Natural killer cell (primary cell): ENCODE measurements around the gene PCDHB13. TPM values are rescaled to one million over a fixed set of nuclear protein-coding genes. Genes with fewer than 3 reads are reported as not detected.
"Not testable (repeated sequence)": the region's sequence is repeated elsewhere in the genome, so short reads cannot be mapped to it uniquely, and the experiment has no call there.

Source experiments
- ATAC-seq, 3 donors: fragments of 150-1000 bp in 2 of 3; fragments of 200-7000 bp in 1 of 3; cut with Tn5 transposase; 1 replicate in 1 of 3; 2 replicates in 2 of 3; pipeline ENCODE4 v1.10.0; 2021; ENCODE audit warnings: mild to moderate bottlenecking in 2 of 3, moderate library complexity in 2 of 3
- DNase-seq, 2 donors: peaks; one replicate each; pipeline versions ENCODE4 v3.0.0 to v3.0.0-alpha.2; 2013 to 2021; ENCODE audit warnings: mixed read lengths in 1 of 2
- H3K27ac ChIP-seq: one replicate; pipeline ENCODE4 v1.5.1; 2013; ENCODE audit warnings: mild to moderate bottlenecking, low read length
- H3K27me3 ChIP-seq: one replicate; pipeline ENCODE4 v1.6.1; 2013; ENCODE audit warnings: low read length; ENCODE audit not compliant: control insufficient read depth, insufficient read depth
- H3K36me3 ChIP-seq: one replicate; pipeline ENCODE4 v1.6.1; 2013; ENCODE audit warnings: low read length; ENCODE audit not compliant: control insufficient read depth, insufficient read depth
- H3K4me1 ChIP-seq: one replicate; pipeline ENCODE4 v1.6.1; 2013; ENCODE audit warnings: low read length; ENCODE audit not compliant: control insufficient read depth, insufficient read depth
- H3K4me3 ChIP-seq: one replicate; pipeline ENCODE4 v1.5.1; 2013; ENCODE audit warnings: low read length
- H3K9me3 ChIP-seq: one replicate; pipeline ENCODE4 v1.6.1; 2013; ENCODE audit warnings: low read length; ENCODE audit not compliant: control insufficient read depth, insufficient read depth
- H3K27ac Mint-ChIP-seq, 2 donors: one replicate each; pipeline ENCODE4 v1.8.0; 2022; ENCODE audit warnings: mild to moderate bottlenecking in 2 of 2, mixed read lengths in 2 of 2, moderate library complexity in 1 of 2
- H3K27me3 Mint-ChIP-seq, 2 donors: one replicate each; pipeline ENCODE4 v1.8.0; 2022; ENCODE audit warnings: low read depth in 2 of 2, mixed read lengths in 2 of 2
- H3K36me3 Mint-ChIP-seq: one replicate; pipeline ENCODE4 v1.8.0; 2022; ENCODE audit warnings: mixed read lengths
- H3K4me1 Mint-ChIP-seq, 2 donors: one replicate each; pipeline ENCODE4 v1.8.0; 2022; ENCODE audit warnings: mixed read lengths in 2 of 2
- H3K4me3 Mint-ChIP-seq: one replicate; pipeline ENCODE4 v1.8.0; 2022; ENCODE audit warnings: mild to moderate bottlenecking, moderate library complexity, mixed read lengths
- H3K9me3 Mint-ChIP-seq, 2 donors: one replicate each; pipeline ENCODE4 v1.8.0; 2022; ENCODE audit warnings: mixed read lengths in 2 of 2
- CTCF ChIP-seq: fragments of 200-600 bp; IDR thresholded peaks from one replicate; pipeline ENCODE4 v1.8.0; 2022; ENCODE audit warnings: antibody characterized with exemption
- WGBS: methylation state at CpG from one replicate; pipeline ENCODE4 v1.1.7; 2013; ENCODE audit warnings: missing lambda C conversion rate; ENCODE audit not compliant: insufficient coverage; 5-methylcytosine and 5-hydroxymethylcytosine counted together
- intact Hi-C: fragments of 100-400 bp; cut with micrococcal nuclease; formaldehyde crosslinking; loops from one replicate; pipeline ENCODE4 v1.14.2; 2022
- total RNA-seq, 4 donors: library from RNA; stranded (reverse); fragments of 120-200 nt in 1 of 4; gene quantifications; one replicate each; pipeline versions ENCODE4 v1.2.3 to v1.2.4, GENCODE V29; 2013 to 2022

PCDHB13 gene
- total RNA-seq, 3 donors from 2014 or later (not counting 1 experiment from before 2014, with no cell fraction given) = not detected

GRCh38 chr5:141186897-141187512 is 26.7 kb upstream of the PCDHB13 start, which contains the start of gene PCDHB9:
Gene PCDHB9, plus strand, starts transcription at chr5:141187161. Its CDS starts 158 bp downstream, at chr5:141187319.
- Mint-ChIP-seq H3K27me3 (peaks cover 37% of the 10 kb centered on the region in 2 donors), H3K4me3 (peak within 1 kb of the TSS; percentile 0), H3K36me3 (peaks cover 32% of the 10 kb centered on the region), H3K4me1 (peaks cover 0 to 6% of the 10 kb centered on the region in 2 donors), H3K27ac (no peak within 1 kb of the TSS), H3K9me3 (peaks cover 10 to 13% of the 10 kb centered on the region in 2 donors)
- DNase-seq (peak in 1 of 2 donors; percentile 52), ATAC-seq (no peak)
- intact Hi-C loops = no loop called here
- Histone ChIP-seq H3K27me3 (peaks cover 2% of the 10 kb centered on the region), H3K4me3 (no peak within 1 kb of the TSS), H3K27ac (no peak within 1 kb of the TSS), H3K4me1 (no peaks in the 10 kb centered on the region), H3K9me3 (no peaks in the 10 kb centered on the region), H3K36me3 (no peaks in the 10 kb centered on the region)
- 21% methylated on average over 7 of the region's 9 CpGs for WGBS
- TF ChIP-seq CTCF = no peak

- H3K4me3 Mint-ChIP-seq, H3K4me3 ChIP-seq, H3K4me1 ChIP-seq, H3K27me3 ChIP-seq, H3K27ac ChIP-seq, H3K27ac Mint-ChIP-seq, H3K9me3 ChIP-seq, DNase-seq, ATAC-seq, H3K36me3 ChIP-seq, intact Hi-C loops, H3K4me1 Mint-ChIP-seq: not testable (repeated sequence)
- peaks cover 8 to 15% of the 10 kb centered on the region in 2 donors for H3K9me3 Mint-ChIP-seq
- H3K27me3 Mint-ChIP-seq = peaks cover 28 to 36% of the 10 kb centered on the region in 2 donors
- WGBS = 37% methylated on average over 16 of the region's 37 CpGs
- H3K36me3 Mint-ChIP-seq = peaks cover 26% of the 10 kb centered on the region
These were observed 25.0 kb upstream of the PCDHB13 start for GRCh38 chr5:141188682-141189081.

- H3K27ac Mint-ChIP-seq, H3K4me3 Mint-ChIP-seq, DNase-seq, H3K27me3 ChIP-seq, ATAC-seq, intact Hi-C loops, H3K4me3 ChIP-seq, H3K4me1 ChIP-seq, H3K36me3 ChIP-seq, H3K9me3 ChIP-seq, H3K4me1 Mint-ChIP-seq, H3K27ac ChIP-seq: not testable (repeated sequence)
- Mint-ChIP-seq H3K27me3 (peaks cover 28 to 36% of the 10 kb centered on the region in 2 donors), H3K36me3 (peaks cover 26% of the 10 kb centered on the region), H3K9me3 (peaks cover 8 to 15% of the 10 kb centered on the region in 2 donors)
- WGBS = 43% methylated on average over 30 of the region's 35 CpGs
These were observed 24.6 kb upstream of the PCDHB13 start for GRCh38 chr5:141189131-141189530.

GRCh38 chr5:141192110-141192725 is 21.5 kb upstream of the PCDHB13 start, which contains the start of gene PCDHB10:
Gene PCDHB10, plus strand, starts transcription at chr5:141192353. Its CDS starts 200 bp downstream, at chr5:141192553.
- Histone ChIP-seq H3K27me3 (no peaks in the 10 kb centered on the region), H3K9me3 (peaks cover 2% of the 10 kb centered on the region), H3K4me3 (no peak within 1 kb of the TSS), H3K27ac (no peak within 1 kb of the TSS), H3K36me3 (no peaks in the 10 kb centered on the region), H3K4me1 (no peaks in the 10 kb centered on the region)
- no peak for TF ChIP-seq CTCF
- intact Hi-C loops = no loop called here
- peaks cover 0 to under 1% of the 10 kb centered on the region in 2 donors for H3K4me1 Mint-ChIP-seq
- peaks cover 15% of the 10 kb centered on the region for H3K36me3 Mint-ChIP-seq
- H3K4me3 Mint-ChIP-seq = no peak within 1 kb of the TSS
- DNase-seq = peak in 1 of 2 donors; percentile 23
- H3K9me3 Mint-ChIP-seq = peaks cover 8 to 21% of the 10 kb centered on the region in 2 donors
- no peak for ATAC-seq
- H3K27ac Mint-ChIP-seq = no peak within 1 kb of the TSS
- H3K27me3 Mint-ChIP-seq = peaks cover 14 to 26% of the 10 kb centered on the region in 2 donors
- WGBS = 14% methylated on average over 8 of the region's 10 CpGs

GRCh38 chr5:141194332-141194731 is 19.4 kb upstream of the PCDHB13 start:
- H3K27ac ChIP-seq, H3K36me3 Mint-ChIP-seq, H3K9me3 ChIP-seq, H3K4me1 Mint-ChIP-seq, H3K4me3 ChIP-seq, DNase-seq, intact Hi-C loops, ATAC-seq, H3K27ac Mint-ChIP-seq, H3K36me3 ChIP-seq, H3K4me3 Mint-ChIP-seq, H3K4me1 ChIP-seq, H3K27me3 ChIP-seq: not testable (repeated sequence)
- Mint-ChIP-seq H3K27me3 (peaks cover 0 to 32% of the 10 kb centered on the region in 2 donors), H3K9me3 (peaks cover 13 to 22% of the 10 kb centered on the region in 2 donors)
- 28% methylated on average over 12 of the region's 37 CpGs for WGBS
